GM23248 (cell line): ENCODE data around the gene PNPLA7.

Experiments
- EZH2 ChIP-seq: fragments of 200-600 bp; sonication (generic); IDR thresholded peaks from 2 replicates; pipeline ENCODE4 v1.6.1; 2018; ENCODE audit warnings: antibody characterized with exemption, mild to moderate bottlenecking; ENCODE audit not compliant: insufficient read depth, poor library complexity, severe bottlenecking
- EZH2phosphoT487 ChIP-seq: fragments of 200-600 bp; sonication (generic); IDR thresholded peaks from 2 replicates; pipeline ENCODE4 v1.6.1; 2018; ENCODE audit warnings: antibody characterized with exemption, moderate library complexity, mild to moderate bottlenecking, low read depth; ENCODE audit not compliant: insufficient read depth

GRCh38 chr9:137470785-137471184, 79.4 kb downstream of the PNPLA7 start:
- TF ChIP-seq EZH2 (no peak), EZH2phosphoT487 (no peak)
